Heart right ventricle (tissue), 16 donors: Measurements from ENCODE around the gene BMAL1. TPM values are rescaled to one million over a fixed set of nuclear protein-coding genes. Genes with fewer than 3 reads are reported as not detected.
A peak's percentile ranks its signal among the peaks of the same experiment; 100 is the strongest.

ENCODE experiments used
- ATAC-seq, 8 donors: fragments of 200-7000 bp; cut with Tn5 transposase; one replicate each; pipeline ENCODE4 v1.9.1; 2020; ENCODE audit warnings: mild to moderate bottlenecking in 8 of 8, moderate library complexity in 8 of 8, moderate number of reproducible peaks in 1 of 8
- DNase-seq, 2 donors: peaks; one replicate each; pipeline ENCODE4 v3.0.0-alpha.2; 2020
- H3K27ac ChIP-seq, 10 donors: fragments of 200-600 bp; sonication (generic) in 2 of 10; one replicate each; pipeline versions ENCODE4 v1.5.0 to v1.8.0; 2020 to 2022; ENCODE audit warnings: mild to moderate bottlenecking in 3 of 10
- H3K27me3 ChIP-seq, 7 donors: fragments of 200-600 bp; one replicate each; pipeline ENCODE4 v1.8.0; 2021 to 2022; ENCODE audit warnings: mild to moderate bottlenecking in 2 of 7
- H3K36me3 ChIP-seq, 9 donors: fragments of 200-600 bp; sonication (generic) in 1 of 9; one replicate each; pipeline versions ENCODE4 v1.5.0 to v1.8.0; 2020 to 2022; ENCODE audit warnings: mild to moderate bottlenecking in 2 of 9
- H3K4me1 ChIP-seq, 9 donors: fragments of 200-600 bp; sonication (generic) in 1 of 9; one replicate each; pipeline versions ENCODE4 v1.5.0 to v1.8.0; 2020 to 2022; ENCODE audit warnings: mild to moderate bottlenecking in 4 of 9
- H3K4me3 ChIP-seq, 10 donors: fragments of 200-600 bp; sonication (generic) in 2 of 10; one replicate each; pipeline versions ENCODE4 v1.5.0 to v1.8.0; 2020 to 2022; ENCODE audit warnings: mild to moderate bottlenecking in 7 of 10, moderate library complexity in 2 of 10
- H3K9me3 ChIP-seq, 11 donors: fragments of 200-600 bp in 10 of 11; sonication (generic) in 2 of 11; one replicate each; pipeline versions ENCODE4 v1.5.0 to v1.8.0; 2013 to 2022; ENCODE audit warnings: mild to moderate bottlenecking in 2 of 11, control low read depth in 1 of 11, moderate library complexity in 1 of 11
- CTCF ChIP-seq, 9 donors: fragments of 200-600 bp; sonication (generic) in 2 of 9; IDR thresholded peaks; one replicate each; pipeline versions ENCODE4 v1.5.0 to v1.8.0; 2021 to 2022; ENCODE audit warnings: antibody characterized with exemption in 9 of 9, mild to moderate bottlenecking in 5 of 9, moderate library complexity in 1 of 9
- WGBS, 2 donors: extraction: QIAGEN DNeasy Blood & Tissue Kit; methylation state at CpG; one replicate each; pipeline ENCODE4 v1.1.7; 2013; ENCODE audit warnings: inconsistent platforms in 1 of 2; 5-methylcytosine and 5-hydroxymethylcytosine counted together
- intact Hi-C, 10 donors: fragments of 100-400 bp; cut with DNase I; formaldehyde crosslinking; loops; one replicate each; pipeline versions ENCODE4 v1.11.1 to v1.14.2; 2022
- polyA plus RNA-seq, 2 donors: library from polyadenylated mRNA; stranded (reverse); fragments of 200-250 nt; gene quantifications; one replicate each; pipeline ENCODE4 v1.2.3, GENCODE V29; 2013
- total RNA-seq, 10 donors: library from RNA; stranded (reverse); fragmentation: NEBNext Ultra II Directional in 3 of 10; extraction: Animal tissue kit (Norgen Biotek cat#: 25700) in 3 of 10; gene quantifications; one replicate each; pipeline versions ENCODE4 v1.2.1 to v1.2.4, GENCODE V29; 2021 to 2023
- donor health status: Arrhythmogenic right ventricular cardiomyopathy.
- donor health status: ischemic (EF 13 %, LVEDD 7.1; RV severe dilation, severe dysfunction).
- donor health status: healthy with polysubstance abuse.
- donor health status: DM: no; HTN: yes; CAD: no.
- donor health status: DM: no; HTN: no; CAD: no.
- donor health status: ischemic (EF 25% LVEDD 6.9; RV normal size, moderate dysfunction).
- donor health status: ischemic (EF 25% LVEDD 5.7; RV mildly dilated, moderate dysfunction).
- donor health status: healthy.
- donor health status: DM: yes; HTN: yes; CAD: no.
- donor health status: Ischemic cardiomyopathy.
- donor health status: ischemic (EF 35%, LVEDD 5.7; RV mildly dilated, moderate dysfunction).
- donor health status: nonischemic (EF 11% LVEDD 7.7; RV severe dilation, severe dysfunction).
- donor health status: DM: yes; HTN: yes; CAD: no.
- donor health status: PGD.
- donor health status: ischemic (EF 29% LVEDD 5.4; RV normal size, mild dysfunction).
- donor health status: nonischemic (EF 23%, LVEDD 6.1; RV moderate dilation, normal function).

BMAL1 gene
- total and polyA plus RNA-seq, 12 donors = 2.9 to 19.9 (median 10.2) TPM

- Histone ChIP-seq H3K27me3 (peaks cover 0 to 31% (median 0%) of the 10 kb centered on the region in 7 donors), H3K9me3 (no peaks in the 10 kb centered on the region), H3K27ac (no peak overlapping the region), H3K4me1 (peaks cover 0 to 3% (median under 1%) of the 10 kb centered on the region in 9 donors), H3K36me3 (no peaks in the 10 kb centered on the region), H3K4me3 (no peak overlapping the region)
- DNase-seq (no peak), ATAC-seq (no peak)
- 48 to 58% methylated on average over 1 of the region's 1 CpG for WGBS, 2 donors
- intact Hi-C loops = loop anchor here in 1 of 10 donors (10.0 kb wide), 1 partner anchor 74 kb away; no protein-coding TSS in a partner anchor
- TF ChIP-seq CTCF (IDR thresholded peaks at IDR 0.05) = no peak
Observed at GRCh38 chr11:13271060-13271693, 6.4 kb upstream of the BMAL1 start.

DNA sequence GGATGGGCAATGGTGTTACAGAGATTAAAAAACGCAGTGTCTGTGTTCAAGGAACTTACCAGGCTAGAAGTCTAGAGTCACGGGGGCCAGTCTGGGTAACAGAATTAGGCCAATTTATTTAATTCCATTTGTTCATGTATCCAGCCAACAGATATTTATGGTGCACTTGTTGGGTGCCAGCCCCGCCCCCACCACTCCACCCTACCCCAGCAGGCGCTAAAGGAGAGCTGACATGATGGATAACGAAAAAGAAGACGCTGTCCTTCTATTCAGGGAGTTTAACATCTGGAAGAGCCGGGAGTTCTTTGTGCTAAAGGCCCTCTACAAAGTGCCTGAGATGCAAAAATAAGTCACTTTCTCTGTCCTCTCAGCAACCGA is 1.1 kb upstream of the BMAL1 start:
- intact Hi-C loops = loop anchor here in 7 of 10 donors (5.0 to 10.0 kb wide), 4 partner anchors 41 to 68 kb away; no protein-coding TSS in a partner anchor
- no peaks in the 10 kb centered on the region for H3K36me3 ChIP-seq
- peak overlapping the region; percentile 71 to 100 (median 96) for H3K4me3 ChIP-seq
- peaks cover 0 to 39% (median 19%) of the 10 kb centered on the region in 9 donors for H3K4me1 ChIP-seq
- peaks cover 0 to 31% (median 0%) of the 10 kb centered on the region in 7 donors for H3K27me3 ChIP-seq
- DNase-seq (no peak), ATAC-seq (no peak)
- no peak for TF ChIP-seq CTCF (IDR thresholded peaks at IDR 0.05)
- WGBS, 2 donors = 9% methylated on average over 8 of the region's 8 CpGs
- no peaks in the 10 kb centered on the region for H3K9me3 ChIP-seq
- H3K27ac ChIP-seq = peak overlapping the region; percentile 77 to 94 (median 86)

DNA sequence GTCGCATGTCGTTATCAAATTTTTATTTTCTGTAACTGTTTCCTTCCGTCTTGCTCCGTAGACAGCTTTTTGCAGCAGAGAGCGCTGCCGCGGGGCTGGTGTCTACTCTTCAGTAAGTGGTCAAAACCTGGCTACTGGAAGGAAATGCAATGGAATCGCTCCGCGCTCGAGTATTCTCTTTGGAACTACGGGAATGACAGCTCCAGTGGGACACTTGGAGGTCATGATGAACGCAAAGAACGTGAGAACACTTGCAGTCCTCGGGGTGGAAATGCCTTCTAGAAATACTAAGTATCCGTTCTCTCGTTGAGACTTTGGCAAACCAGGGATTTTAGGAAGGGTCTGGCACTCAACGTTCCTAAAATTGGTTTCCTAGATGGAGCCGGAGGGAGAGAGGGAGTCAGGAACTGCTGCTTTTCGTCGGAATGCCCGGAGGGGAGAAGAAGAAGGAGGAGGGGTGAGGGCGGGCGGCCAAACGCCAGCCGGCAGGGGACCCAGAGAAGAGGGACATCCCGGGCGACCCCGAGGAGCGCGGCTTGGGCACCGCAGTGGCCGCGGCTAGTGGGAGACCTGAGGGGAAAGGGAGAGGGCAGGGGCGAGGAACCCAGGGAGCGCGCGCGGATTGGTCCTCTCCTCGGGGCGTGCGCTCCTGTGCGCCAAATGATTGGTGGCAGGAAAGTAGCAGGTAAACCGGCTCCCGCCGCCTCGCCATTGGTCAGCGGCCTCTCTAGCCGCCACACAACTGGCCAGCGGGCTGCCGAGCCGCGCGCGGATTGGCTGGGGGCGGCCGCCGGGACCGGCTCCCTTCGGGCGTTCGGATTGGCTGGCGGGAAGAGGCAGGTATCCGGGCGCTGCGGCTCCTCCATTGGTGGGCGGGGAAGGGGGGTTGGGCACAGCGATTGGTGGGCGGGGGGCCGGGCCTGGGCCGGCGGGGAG is 490 bp upstream of the BMAL1 start:
- DNase-seq = peak; percentile 97 to 99
- peak overlapping the region; percentile 81 to 96 (median 88) for H3K27ac ChIP-seq
- H3K4me3 ChIP-seq = peak overlapping the region; percentile 81 to 100 (median 97)
- H3K27me3 ChIP-seq = peaks cover 0 to 25% (median 0%) of the 10 kb centered on the region in 7 donors
- intact Hi-C loops = loop anchor here in 7 of 10 donors (1.0 to 10.0 kb wide), 5 partner anchors 15 to 68 kb away; no protein-coding TSS in a partner anchor
- no peaks in the 10 kb centered on the region for H3K36me3 ChIP-seq
- peak; percentile 95 to 98 (median 98) for ATAC-seq
- peaks cover 0 to 43% (median 19%) of the 10 kb centered on the region in 9 donors for H3K4me1 ChIP-seq
- no peak for TF ChIP-seq CTCF (IDR thresholded peaks at IDR 0.05)
- 0% methylated on average over 61 to 72 of the region's 72 CpGs for WGBS, 2 donors
- H3K9me3 ChIP-seq = no peaks in the 10 kb centered on the region
